Left ventricle myocardium inferior (tissue), 1 donor: ENCODE measurements around the gene CD200R1. TPM values are rescaled to one million over a fixed set of nuclear protein-coding genes. Genes with fewer than 3 reads are reported as not detected.
"Not testable (repeated sequence)": the region's sequence is repeated elsewhere in the genome, so short reads cannot be mapped to it uniquely, and the experiment has no call there.

Experiments used
- DNase-seq: peaks from one replicate; pipeline ENCODE4 v3.0.0-alpha.2; 2020
- H3K27ac ChIP-seq: fragments of 200-600 bp; replicated peaks from 2 replicates; pipeline ENCODE4 v1.8.0; 2021
- H3K27me3 ChIP-seq: fragments of 200-600 bp; 2 replicates; pipeline ENCODE4 v1.8.0; 2021; ENCODE audit warnings: low read depth
- H3K36me3 ChIP-seq: fragments of 200-600 bp; 2 replicates; pipeline ENCODE4 v1.8.0; 2021
- H3K4me1 ChIP-seq: fragments of 200-600 bp; 2 replicates; pipeline ENCODE4 v1.8.0; 2021
- H3K4me3 ChIP-seq: fragments of 200-600 bp; 2 replicates; pipeline ENCODE4 v1.8.0; 2021; ENCODE audit warnings: mild to moderate bottlenecking, moderate library complexity
- H3K9me3 ChIP-seq: fragments of 200-600 bp; replicated peaks from 2 replicates; pipeline ENCODE4 v1.8.0; 2021
- intact Hi-C: fragments of 100-400 bp; cut with micrococcal nuclease; formaldehyde crosslinking; loops from one replicate; pipeline ENCODE4 v1.11.0; 2022
- total RNA-seq: library from RNA; stranded (reverse); fragmentation: NEBNext Ultra II Directional; extraction: Animal tissue kit (Norgen Biotek cat#: 25700); gene quantifications from one replicate; pipeline ENCODE4 v1.2.1, GENCODE V29; 2021
- TF ChIP-seq, protein P1 (sequence below): fragments of 200-600 bp; IDR thresholded peaks from 2 replicates; pipeline ENCODE4 v1.8.0; 2021; ENCODE audit warnings: antibody characterized with exemption, mild to moderate bottlenecking, borderline replicate concordance
- donor health status: DM: no; HTN: yes; CAD: no; lungs with severe emphysema.

The CD200R1 gene
- total RNA-seq, 1 donor from 2014 or later = 0.82 TPM

DNA sequence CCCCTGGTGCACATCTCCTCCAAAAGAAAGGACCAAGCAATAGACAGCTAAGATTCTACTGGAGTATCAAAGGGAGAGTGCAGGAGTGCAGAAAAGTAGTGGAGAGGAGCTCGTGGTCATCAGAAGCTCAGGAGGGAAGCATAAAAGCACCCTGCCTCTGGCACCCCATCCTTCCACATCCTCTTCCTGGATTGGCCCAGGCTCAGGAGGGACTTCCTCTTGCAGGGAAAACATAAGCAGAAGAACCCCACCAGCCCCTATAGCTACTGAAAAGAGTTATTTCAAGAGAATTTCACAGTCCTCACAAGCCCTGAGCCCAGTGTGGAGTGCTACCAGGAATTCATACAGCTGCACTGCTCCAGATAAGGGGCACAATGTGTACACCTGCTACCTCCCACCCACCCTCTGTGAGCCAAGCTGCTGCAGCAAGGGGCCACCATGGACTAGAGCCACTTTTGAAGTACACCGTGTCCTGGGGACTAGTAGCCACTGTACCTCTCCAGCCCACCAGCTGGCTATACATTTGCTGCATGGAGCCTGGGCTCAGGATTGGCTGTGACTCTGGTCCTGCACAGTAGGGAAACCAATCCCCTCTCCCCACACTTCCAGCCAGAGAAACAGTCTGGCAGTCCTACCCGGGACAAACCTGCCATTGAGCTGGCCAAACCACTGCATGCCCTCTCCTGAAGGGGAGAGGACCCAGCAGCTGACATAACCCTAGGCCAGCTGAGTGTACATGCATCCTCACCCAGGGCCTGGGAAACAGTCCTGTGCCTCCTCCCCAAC lies 43.0 kb downstream of the CD200R1 start:
- H3K4me3 ChIP-seq = no peak overlapping the region
- H3K27me3 ChIP-seq = no peaks in the 10 kb centered on the region
- peaks cover 30% of the 10 kb centered on the region for H3K9me3 ChIP-seq
- TF ChIP-seq, protein P1, sequence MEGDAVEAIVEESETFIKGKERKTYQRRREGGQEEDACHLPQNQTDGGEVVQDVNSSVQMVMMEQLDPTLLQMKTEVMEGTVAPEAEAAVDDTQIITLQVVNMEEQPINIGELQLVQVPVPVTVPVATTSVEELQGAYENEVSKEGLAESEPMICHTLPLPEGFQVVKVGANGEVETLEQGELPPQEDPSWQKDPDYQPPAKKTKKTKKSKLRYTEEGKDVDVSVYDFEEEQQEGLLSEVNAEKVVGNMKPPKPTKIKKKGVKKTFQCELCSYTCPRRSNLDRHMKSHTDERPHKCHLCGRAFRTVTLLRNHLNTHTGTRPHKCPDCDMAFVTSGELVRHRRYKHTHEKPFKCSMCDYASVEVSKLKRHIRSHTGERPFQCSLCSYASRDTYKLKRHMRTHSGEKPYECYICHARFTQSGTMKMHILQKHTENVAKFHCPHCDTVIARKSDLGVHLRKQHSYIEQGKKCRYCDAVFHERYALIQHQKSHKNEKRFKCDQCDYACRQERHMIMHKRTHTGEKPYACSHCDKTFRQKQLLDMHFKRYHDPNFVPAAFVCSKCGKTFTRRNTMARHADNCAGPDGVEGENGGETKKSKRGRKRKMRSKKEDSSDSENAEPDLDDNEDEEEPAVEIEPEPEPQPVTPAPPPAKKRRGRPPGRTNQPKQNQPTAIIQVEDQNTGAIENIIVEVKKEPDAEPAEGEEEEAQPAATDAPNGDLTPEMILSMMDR = no peak
- DNase-seq = no peak
- H3K4me1 ChIP-seq = no peaks in the 10 kb centered on the region
- no peak overlapping the region for H3K27ac ChIP-seq
- intact Hi-C loops = no loop called here
- H3K36me3 ChIP-seq = no peaks in the 10 kb centered on the region

DNA sequence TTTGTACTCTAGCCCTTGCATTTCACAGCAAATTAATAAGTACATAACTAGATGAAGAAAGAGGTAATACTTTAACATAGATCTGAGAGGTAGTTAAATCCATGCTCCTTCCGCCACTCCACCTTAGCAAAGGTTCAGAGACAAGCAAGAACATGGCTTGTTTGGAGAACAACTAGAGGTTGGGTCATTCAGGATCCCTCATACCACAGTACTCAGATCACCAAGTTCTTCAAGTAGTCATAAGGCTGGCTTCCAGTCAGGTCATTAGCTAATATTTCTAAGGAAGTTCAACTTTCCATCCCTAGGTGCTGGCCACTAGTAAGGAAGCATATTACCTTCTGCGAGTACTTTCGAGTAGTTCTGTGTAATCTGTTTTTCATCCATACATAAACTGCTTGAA lies 44.1 kb downstream of the CD200R1 start:
- intact Hi-C loops = no loop called here

DNA sequence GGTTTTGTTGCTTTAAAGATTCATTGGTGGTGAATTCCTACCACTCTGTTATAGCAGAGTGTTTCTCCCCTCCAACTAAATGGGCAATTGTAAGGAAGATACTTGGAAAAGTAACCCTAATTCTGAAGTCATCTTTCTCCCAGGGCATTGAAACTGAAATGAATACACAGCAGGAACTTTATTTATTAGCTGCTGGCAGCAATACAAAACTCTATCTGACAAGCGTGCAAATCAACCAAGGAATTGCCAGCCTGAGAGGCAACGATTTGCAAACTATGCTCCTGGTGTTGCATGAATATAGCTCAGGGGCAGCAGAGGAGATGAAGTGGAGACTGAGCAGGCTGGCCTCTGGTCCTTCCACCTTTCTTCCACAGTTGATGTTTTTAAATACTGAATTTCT lies 48.9 kb downstream of the CD200R1 start:
- Histone ChIP-seq H3K27ac (no peak overlapping the region), H3K4me3 (no peak overlapping the region), H3K36me3 (no peaks in the 10 kb centered on the region), H3K9me3 (no peaks in the 10 kb centered on the region), H3K27me3 (no peaks in the 10 kb centered on the region), H3K4me1 (no peaks in the 10 kb centered on the region)
- TF ChIP-seq, protein P1 = no peak
- no peak for DNase-seq
- intact Hi-C loops = no loop called here

More for the DNA sequence above, 44.1 kb downstream of the CD200R1 start:
- H3K4me3 ChIP-seq = no peak overlapping the region
- peaks cover 20% of the 10 kb centered on the region for H3K9me3 ChIP-seq
- no peak for DNase-seq
- H3K27ac ChIP-seq = no peak overlapping the region
- no peaks in the 10 kb centered on the region for H3K4me1 ChIP-seq
- TF ChIP-seq, protein P1 = no peak
- H3K27me3 ChIP-seq = no peaks in the 10 kb centered on the region
- H3K36me3 ChIP-seq = no peaks in the 10 kb centered on the region

DNA sequence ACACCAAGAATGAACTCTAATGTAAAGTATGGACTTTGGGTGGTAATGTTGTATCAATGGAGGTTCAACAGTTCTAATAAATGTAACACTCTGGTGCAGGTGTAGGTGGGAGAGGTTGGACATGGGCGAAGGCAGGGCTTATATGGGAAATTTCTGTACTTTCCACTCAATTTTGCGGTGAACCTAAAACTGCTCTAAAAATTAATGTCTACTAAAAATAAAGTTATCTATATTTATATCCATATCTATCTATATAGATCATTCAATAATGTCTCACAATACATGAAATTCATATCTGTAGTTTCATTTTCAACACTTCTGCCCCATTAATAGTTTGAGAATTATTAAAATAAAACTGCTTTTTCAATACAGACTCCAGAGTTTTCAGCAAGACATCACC lies 49.3 kb downstream of the CD200R1 start:
- H3K4me1 ChIP-seq = no peaks in the 10 kb centered on the region
- H3K27ac ChIP-seq = no peak overlapping the region
- TF ChIP-seq, protein P1 = no peak
- no peak overlapping the region for H3K4me3 ChIP-seq
- intact Hi-C loops = no loop called here
- H3K9me3 ChIP-seq = no peaks in the 10 kb centered on the region
- no peak for DNase-seq
- H3K36me3 ChIP-seq = no peaks in the 10 kb centered on the region
- no peaks in the 10 kb centered on the region for H3K27me3 ChIP-seq

DNA sequence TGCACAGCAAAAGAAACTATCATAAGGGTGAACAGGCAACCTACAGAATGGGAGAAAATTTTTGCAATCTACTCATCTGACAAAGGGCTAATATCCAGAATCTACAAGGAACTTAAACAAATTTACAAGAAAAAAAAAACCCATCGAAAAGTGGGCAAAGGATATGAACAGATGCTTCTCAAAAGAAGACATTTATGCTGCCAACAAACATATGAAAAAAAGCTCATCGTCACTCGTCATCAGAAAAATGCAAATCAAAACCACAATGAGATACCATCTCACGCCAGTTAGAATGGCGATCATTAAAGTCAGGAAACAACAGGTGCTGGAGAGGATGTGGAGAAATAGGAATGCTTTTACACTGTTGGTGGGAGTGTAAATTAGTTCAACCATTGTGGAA lies 55.4 kb downstream of the CD200R1 start:
- intact Hi-C loops = loop anchor here (5.0 kb wide), 1 partner anchor 48 kb away; no protein-coding TSS in a partner anchor
- not testable (repeated sequence) for H3K36me3 ChIP-seq, H3K27me3 ChIP-seq, H3K4me3 ChIP-seq, H3K4me1 ChIP-seq, H3K27ac ChIP-seq, DNase-seq
- H3K9me3 ChIP-seq = peaks cover 41% of the 10 kb centered on the region

DNA sequence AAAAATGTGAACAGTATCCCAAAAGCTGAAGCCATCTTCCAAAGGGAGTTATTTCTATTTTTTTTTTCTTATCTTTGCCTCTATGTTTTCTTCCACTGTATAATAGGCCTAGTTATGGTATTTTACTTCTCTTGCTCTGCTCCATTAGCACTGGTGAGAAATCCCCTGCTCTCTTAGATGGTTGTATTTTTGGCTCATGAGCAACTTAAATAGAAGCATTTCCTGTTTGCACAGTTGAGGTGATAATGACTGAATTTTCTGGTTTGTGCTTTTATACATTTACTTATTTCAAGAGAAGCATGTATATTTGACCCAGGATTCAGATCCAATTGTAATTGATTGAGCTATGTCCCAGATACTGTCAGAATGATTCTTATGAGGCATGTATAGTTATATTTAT lies 66.7 kb downstream of the CD200R1 start:
- Histone ChIP-seq H3K36me3 (no peaks in the 10 kb centered on the region), H3K27me3 (no peaks in the 10 kb centered on the region), H3K27ac (no peak overlapping the region), H3K4me1 (no peaks in the 10 kb centered on the region), H3K9me3 (peaks cover 27% of the 10 kb centered on the region), H3K4me3 (no peak overlapping the region)
- intact Hi-C loops = no loop called here
- TF ChIP-seq, protein P1 = no peak
- DNase-seq = no peak
